ENCODE measurements around the gene HINT3.
A peak's percentile ranks its signal among the peaks of the same experiment; 100 is the strongest.

The HINT3 gene

DNA sequence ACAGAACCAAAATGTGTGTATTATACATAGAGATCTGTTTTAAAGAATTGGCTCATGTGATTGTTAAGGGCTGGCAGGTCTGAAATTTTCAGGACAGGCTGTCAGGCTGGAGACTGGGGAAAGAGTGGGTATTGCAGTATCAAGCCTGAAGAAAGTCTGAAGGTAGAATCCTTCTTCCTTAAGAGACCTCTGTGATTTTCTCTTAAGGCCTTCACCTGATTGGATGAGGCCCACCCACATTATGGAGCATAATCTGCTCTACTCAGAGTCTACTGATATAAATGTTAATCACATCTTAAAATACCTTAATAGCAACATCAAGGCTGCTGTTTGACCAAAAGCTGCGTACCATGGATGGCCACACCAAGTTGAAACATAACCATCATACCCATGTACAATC, 43.4 kb upstream of the HINT3 start:
- no peak for DNase-seq (ENCODE audit: low read depth in 1 of 2, low spot score in 1 of 2)
- TF ChIP-seq, protein P1, sequence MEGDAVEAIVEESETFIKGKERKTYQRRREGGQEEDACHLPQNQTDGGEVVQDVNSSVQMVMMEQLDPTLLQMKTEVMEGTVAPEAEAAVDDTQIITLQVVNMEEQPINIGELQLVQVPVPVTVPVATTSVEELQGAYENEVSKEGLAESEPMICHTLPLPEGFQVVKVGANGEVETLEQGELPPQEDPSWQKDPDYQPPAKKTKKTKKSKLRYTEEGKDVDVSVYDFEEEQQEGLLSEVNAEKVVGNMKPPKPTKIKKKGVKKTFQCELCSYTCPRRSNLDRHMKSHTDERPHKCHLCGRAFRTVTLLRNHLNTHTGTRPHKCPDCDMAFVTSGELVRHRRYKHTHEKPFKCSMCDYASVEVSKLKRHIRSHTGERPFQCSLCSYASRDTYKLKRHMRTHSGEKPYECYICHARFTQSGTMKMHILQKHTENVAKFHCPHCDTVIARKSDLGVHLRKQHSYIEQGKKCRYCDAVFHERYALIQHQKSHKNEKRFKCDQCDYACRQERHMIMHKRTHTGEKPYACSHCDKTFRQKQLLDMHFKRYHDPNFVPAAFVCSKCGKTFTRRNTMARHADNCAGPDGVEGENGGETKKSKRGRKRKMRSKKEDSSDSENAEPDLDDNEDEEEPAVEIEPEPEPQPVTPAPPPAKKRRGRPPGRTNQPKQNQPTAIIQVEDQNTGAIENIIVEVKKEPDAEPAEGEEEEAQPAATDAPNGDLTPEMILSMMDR (IDR thresholded peaks at IDR 0.05; ENCODE audit: insufficient read depth, low read length), result no peak
- TF ChIP-seq GABPA (IDR thresholded peaks at IDR 0.05; ENCODE audit: low read depth) (no peak), POLR2AphosphoS5 (IDR thresholded peaks at IDR 0.05; ENCODE audit: low read depth) (no peak), SPI1 (IDR thresholded peaks at IDR 0.05; ENCODE audit: borderline replicate concordance, low read depth) (no peak)
- TF ChIP-seq, protein P2, sequence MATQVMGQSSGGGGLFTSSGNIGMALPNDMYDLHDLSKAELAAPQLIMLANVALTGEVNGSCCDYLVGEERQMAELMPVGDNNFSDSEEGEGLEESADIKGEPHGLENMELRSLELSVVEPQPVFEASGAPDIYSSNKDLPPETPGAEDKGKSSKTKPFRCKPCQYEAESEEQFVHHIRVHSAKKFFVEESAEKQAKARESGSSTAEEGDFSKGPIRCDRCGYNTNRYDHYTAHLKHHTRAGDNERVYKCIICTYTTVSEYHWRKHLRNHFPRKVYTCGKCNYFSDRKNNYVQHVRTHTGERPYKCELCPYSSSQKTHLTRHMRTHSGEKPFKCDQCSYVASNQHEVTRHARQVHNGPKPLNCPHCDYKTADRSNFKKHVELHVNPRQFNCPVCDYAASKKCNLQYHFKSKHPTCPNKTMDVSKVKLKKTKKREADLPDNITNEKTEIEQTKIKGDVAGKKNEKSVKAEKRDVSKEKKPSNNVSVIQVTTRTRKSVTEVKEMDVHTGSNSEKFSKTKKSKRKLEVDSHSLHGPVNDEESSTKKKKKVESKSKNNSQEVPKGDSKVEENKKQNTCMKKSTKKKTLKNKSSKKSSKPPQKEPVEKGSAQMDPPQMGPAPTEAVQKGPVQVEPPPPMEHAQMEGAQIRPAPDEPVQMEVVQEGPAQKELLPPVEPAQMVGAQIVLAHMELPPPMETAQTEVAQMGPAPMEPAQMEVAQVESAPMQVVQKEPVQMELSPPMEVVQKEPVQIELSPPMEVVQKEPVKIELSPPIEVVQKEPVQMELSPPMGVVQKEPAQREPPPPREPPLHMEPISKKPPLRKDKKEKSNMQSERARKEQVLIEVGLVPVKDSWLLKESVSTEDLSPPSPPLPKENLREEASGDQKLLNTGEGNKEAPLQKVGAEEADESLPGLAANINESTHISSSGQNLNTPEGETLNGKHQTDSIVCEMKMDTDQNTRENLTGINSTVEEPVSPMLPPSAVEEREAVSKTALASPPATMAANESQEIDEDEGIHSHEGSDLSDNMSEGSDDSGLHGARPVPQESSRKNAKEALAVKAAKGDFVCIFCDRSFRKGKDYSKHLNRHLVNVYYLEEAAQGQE (IDR thresholded peaks at IDR 0.05; ENCODE audit: insufficient replicate concordance, low read depth), result no peak
- Histone ChIP-seq H3K27me3 (ENCODE audit: insufficient read depth, poor library complexity, severe bottlenecking) (no peaks in the 10 kb centered on the region), H3K4me3 (replicated peaks; ENCODE audit: insufficient read depth, low read length) (no peak overlapping the region), H3K27ac (replicated peaks) (no peak overlapping the region)

DNA sequence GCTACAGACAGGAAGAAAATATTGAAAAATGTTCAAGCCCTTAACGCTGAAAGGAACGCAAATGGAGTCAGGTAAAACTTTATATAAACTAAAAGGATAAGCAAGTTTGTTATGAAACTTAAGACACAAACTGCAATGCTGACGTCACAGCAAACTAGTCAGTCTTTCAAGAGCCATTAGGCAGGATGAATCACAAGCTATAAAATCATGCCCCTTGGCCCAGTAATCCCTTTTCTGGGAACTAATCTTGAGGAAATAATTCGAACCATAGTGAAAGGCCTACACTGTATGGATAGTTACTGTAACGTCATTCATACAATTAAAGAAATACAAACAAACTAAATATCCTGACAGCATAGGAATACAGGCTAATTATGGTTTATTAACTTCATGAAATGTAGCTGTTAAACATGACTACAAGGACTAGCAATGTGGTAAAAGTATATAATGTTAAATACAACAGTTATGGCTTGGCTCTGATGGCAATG, 42.7 kb upstream of the HINT3 start:
- H3K27me3 ChIP-seq (ENCODE audit: insufficient read depth, poor library complexity, severe bottlenecking), result no peaks in the 10 kb centered on the region
- DNase-seq (ENCODE audit: low read depth in 1 of 2, low spot score in 1 of 2), result no peak
- no peak overlapping the region for H3K27ac ChIP-seq (replicated peaks)
- H3K4me3 ChIP-seq (replicated peaks; ENCODE audit: insufficient read depth, low read length), result no peak overlapping the region
- TF ChIP-seq, protein P1 (IDR thresholded peaks at IDR 0.05; ENCODE audit: insufficient read depth, low read length), result no peak
- TF ChIP-seq, protein P2 (IDR thresholded peaks at IDR 0.05; ENCODE audit: insufficient replicate concordance, low read depth), result no peak
- TF ChIP-seq POLR2AphosphoS5 (IDR thresholded peaks at IDR 0.05; ENCODE audit: low read depth), result no peak
- no peak for TF ChIP-seq GABPA (IDR thresholded peaks at IDR 0.05; ENCODE audit: low read depth)
- TF ChIP-seq SPI1 (IDR thresholded peaks at IDR 0.05; ENCODE audit: borderline replicate concordance, low read depth), result no peak

DNA sequence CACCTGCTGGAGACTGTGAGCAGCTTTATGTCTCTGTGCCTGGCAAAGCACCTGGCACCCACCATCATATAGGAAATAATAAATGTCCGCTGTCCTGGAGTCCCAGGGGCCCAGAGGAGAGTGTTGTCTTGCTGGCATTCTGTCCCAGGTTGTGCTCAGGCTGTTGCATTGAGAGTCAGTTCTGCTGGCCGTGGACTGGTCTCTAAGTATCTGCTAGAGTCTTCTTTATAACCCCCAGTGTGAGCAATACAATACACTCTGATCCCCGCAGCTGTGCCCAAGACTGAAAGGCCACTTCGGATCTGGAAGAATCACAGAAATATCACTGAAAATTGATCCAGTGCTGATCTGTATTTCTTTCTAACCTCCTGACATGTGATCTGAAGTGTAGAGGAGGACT, 38.3 kb upstream of the HINT3 start:
- Histone ChIP-seq H3K27ac (replicated peaks) (peak overlapping the region; percentile 78), H3K27me3 (ENCODE audit: insufficient read depth, poor library complexity, severe bottlenecking) (no peaks in the 10 kb centered on the region), H3K4me3 (replicated peaks; ENCODE audit: insufficient read depth, low read length) (no peak overlapping the region)
- DNase-seq (ENCODE audit: low read depth in 1 of 2, low spot score in 1 of 2), result no peak
- TF ChIP-seq, protein P1 (IDR thresholded peaks at IDR 0.05; ENCODE audit: insufficient read depth, low read length), result no peak
- no peak for TF ChIP-seq GABPA (IDR thresholded peaks at IDR 0.05; ENCODE audit: low read depth)
- TF ChIP-seq, protein P2 (IDR thresholded peaks at IDR 0.05; ENCODE audit: insufficient replicate concordance, low read depth), result no peak
- no peak for TF ChIP-seq SPI1 (IDR thresholded peaks at IDR 0.05; ENCODE audit: borderline replicate concordance, low read depth)
- no peak for TF ChIP-seq POLR2AphosphoS5 (IDR thresholded peaks at IDR 0.05; ENCODE audit: low read depth)
